GM21737 (cell line): ENCODE measurements around the gene COL12A1.

Source experiments
- ATAC-seq: cut with Tn5 transposase; IDR thresholded peaks from one replicate; pipeline ENCODE4 v1.9.1; 2021; ENCODE audit warnings: mild to moderate bottlenecking, moderate library complexity; ENCODE audit not compliant: unreplicated experiment

The COL12A1 gene

GRCh38 chr6:75106426-75106825 is 99.4 kb downstream of the COL12A1 start:
- ATAC-seq = no peak

- no peak for ATAC-seq
Observed at GRCh38 chr6:75103431-75103830, 102.4 kb downstream of the COL12A1 start.

GRCh38 chr6:75102301-75102700 is 103.6 kb downstream of the COL12A1 start:
- no peak for ATAC-seq

- no peak for ATAC-seq
Observed at GRCh38 chr6:75101896-75102295, 104.0 kb downstream of the COL12A1 start.

- no peak for ATAC-seq
Observed at GRCh38 chr6:75098709-75099108, 107.1 kb downstream of the COL12A1 start.

- no peak for ATAC-seq
Observed at GRCh38 chr6:75096966-75097365, 108.9 kb downstream of the COL12A1 start.

- ATAC-seq = no peak
Observed at GRCh38 chr6:75094614-75095200, 111.1 kb downstream of the COL12A1 start.

GRCh38 chr6:75091467-75092190 is 114.2 kb downstream of the COL12A1 start:
- ATAC-seq = no peak

GRCh38 chr6:75090576-75090975 is 115.3 kb downstream of the COL12A1 start:
- no peak for ATAC-seq

- ATAC-seq = no peak
Observed at GRCh38 chr6:75089921-75090320, 115.9 kb downstream of the COL12A1 start.

- ATAC-seq = no peak
Observed at GRCh38 chr6:75089151-75089897, 116.5 kb downstream of the COL12A1 start.

GRCh38 chr6:75085931-75086635 is 119.8 kb downstream of the COL12A1 start:
- no peak for ATAC-seq

GRCh38 chr6:75084872-75085381 is 120.9 kb downstream of the COL12A1 start:
- no peak for ATAC-seq

GRCh38 chr6:75084018-75084417 is 121.8 kb downstream of the COL12A1 start:
- no peak for ATAC-seq

- ATAC-seq = no peak
Observed at GRCh38 chr6:75081921-75082320, 123.9 kb downstream of the COL12A1 start.

GRCh38 chr6:75081047-75081446 is 124.8 kb downstream of the COL12A1 start:
- no peak for ATAC-seq

- ATAC-seq = no peak
Observed at GRCh38 chr6:75079589-75079988, 126.3 kb downstream of the COL12A1 start.

- no peak for ATAC-seq
Observed at GRCh38 chr6:75077701-75078100, 128.2 kb downstream of the COL12A1 start.

GRCh38 chr6:75076009-75076408 is 129.8 kb downstream of the COL12A1 start:
- ATAC-seq = no peak

- no peak for ATAC-seq
Observed at GRCh38 chr6:75070244-75070643, 135.6 kb downstream of the COL12A1 start.

GRCh38 chr6:75065523-75065922 is 140.3 kb downstream of the COL12A1 start:
- ATAC-seq = no peak
